DND-41 (cell line): ENCODE results near the gene EFNA4.

Source experiments
- ATAC-seq: fragments of 200-7000 bp; cut with Tn5 transposase; 3 replicates; pipeline ENCODE4 v1.9.1; 2021; ENCODE audit warnings: low read depth; ENCODE audit not compliant: insufficient read depth
- DNase-seq: peaks from one replicate; pipeline ENCODE4 v3.0.0-alpha.2; 2020
- H2AFZ ChIP-seq: 2 replicates; pipeline ENCODE4 v1.6.0; 2012; ENCODE audit warnings: low read depth, low read length
- H3K27ac ChIP-seq: 2 replicates; pipeline ENCODE4 v1.5.1; 2012; ENCODE audit warnings: low read length, inconsistent platforms
- H3K27me3 ChIP-seq: fragments of 200-600 bp; sonication (generic); 2 replicates; pipeline ENCODE4 v1.6.0; 2012; ENCODE audit warnings: low read length, mild to moderate bottlenecking, inconsistent platforms; ENCODE audit not compliant: insufficient read depth, poor library complexity
- H3K36me3 ChIP-seq: 2 replicates; pipeline ENCODE4 v1.5.1; 2012; ENCODE audit warnings: low read length, inconsistent platforms; ENCODE audit not compliant: insufficient read depth
- H3K4me1 ChIP-seq: 2 replicates; pipeline ENCODE4 v1.5.1; 2012; ENCODE audit warnings: mild to moderate bottlenecking, low read length; ENCODE audit not compliant: insufficient read depth
- H3K4me2 ChIP-seq: 2 replicates; pipeline ENCODE4 v1.6.0; 2012; ENCODE audit warnings: mild to moderate bottlenecking, moderate library complexity, low read length, inconsistent platforms; ENCODE audit not compliant: insufficient read depth
- H3K4me3 ChIP-seq, 2 experiments: fragments of 200-600 bp in 1 of 2; shearing (Covaris generic) in 1 of 2; 2 replicates each; pipeline ENCODE4 v1.5.1; 2012 to 2016; ENCODE audit warnings: inconsistent platforms in 2 of 2, low read length in 2 of 2, mild to moderate bottlenecking in 2 of 2, low read depth in 1 of 2, moderate library complexity in 1 of 2
- H3K79me2 ChIP-seq: 2 replicates; pipeline ENCODE4 v1.6.0; 2012; ENCODE audit warnings: low read length, inconsistent platforms; ENCODE audit not compliant: insufficient read depth
- H3K9ac ChIP-seq: 2 replicates; pipeline ENCODE4 v1.6.0; 2012; ENCODE audit warnings: low read depth, mild to moderate bottlenecking, inconsistent platforms, low read length, moderate library complexity
- H3K9me3 ChIP-seq: 2 replicates; pipeline ENCODE4 v1.5.1; 2012; ENCODE audit warnings: low read length, moderate library complexity, mild to moderate bottlenecking, inconsistent platforms; ENCODE audit not compliant: insufficient read depth, severe bottlenecking
- H4K20me1 ChIP-seq: 2 replicates; pipeline ENCODE4 v1.6.0; 2012; ENCODE audit warnings: low read length; ENCODE audit not compliant: insufficient read depth
- CTCF ChIP-seq: IDR thresholded peaks from 2 replicates; pipeline ENCODE4 v1.5.1; 2012; ENCODE audit warnings: borderline replicate concordance, low read length, moderate library complexity, mild to moderate bottlenecking; ENCODE audit not compliant: poor library complexity, severe bottlenecking; ENCODE audit errors: extremely low read depth
- EZH2 ChIP-seq: IDR thresholded peaks from 3 replicates; pipeline ENCODE4 v1.6.1; 2012; ENCODE audit warnings: borderline replicate concordance, low read depth, mild to moderate bottlenecking, moderate library complexity, low read length, inconsistent platforms; ENCODE audit not compliant: severe bottlenecking

Gene EFNA4

GRCh38 chr1:155107309-155108264 lies 44.0 kb downstream of the EFNA4 start:
- DNase-seq: no peak
- no peaks in the 10 kb centered on the region for H3K4me1 ChIP-seq
- H3K36me3 ChIP-seq: no peaks in the 10 kb centered on the region
- H3K9ac ChIP-seq: no peak overlapping the region
- H3K79me2 ChIP-seq: no peaks in the 10 kb centered on the region
- H2AFZ ChIP-seq: no peak overlapping the region
- H3K27me3 ChIP-seq: peaks cover 7% of the 10 kb centered on the region
- H3K9me3 ChIP-seq: no peaks in the 10 kb centered on the region
- no peaks in the 10 kb centered on the region for H4K20me1 ChIP-seq
- no peak overlapping the region for H3K4me3 ChIP-seq
- no peak for TF ChIP-seq CTCF
- no peak for ATAC-seq
- no peak overlapping the region for H3K27ac ChIP-seq
- no peak overlapping the region for H3K4me2 ChIP-seq

- Histone ChIP-seq H2AFZ (no peak overlapping the region), H3K27me3 (peaks cover 6% of the 10 kb centered on the region), H3K79me2 (no peaks in the 10 kb centered on the region), H3K36me3 (no peaks in the 10 kb centered on the region), H4K20me1 (no peaks in the 10 kb centered on the region), H3K4me1 (no peaks in the 10 kb centered on the region), H3K4me3 (no peak overlapping the region), H3K9ac (no peak overlapping the region), H3K9me3 (no peaks in the 10 kb centered on the region), H3K27ac (no peak overlapping the region), H3K4me2 (no peak overlapping the region)
- ATAC-seq (no peak), DNase-seq (no peak)
- TF ChIP-seq CTCF (no peak), EZH2 (no peak)
Measured at GRCh38 chr1:155108296-155108695, 44.8 kb downstream of the EFNA4 start.

- Histone ChIP-seq H2AFZ (no peak overlapping the region), H3K36me3 (no peaks in the 10 kb centered on the region), H3K4me3 (no peak overlapping the region), H3K9me3 (no peaks in the 10 kb centered on the region), H3K27me3 (peaks cover 6% of the 10 kb centered on the region), H3K4me2 (no peak overlapping the region), H4K20me1 (no peaks in the 10 kb centered on the region), H3K4me1 (no peaks in the 10 kb centered on the region), H3K27ac (no peak overlapping the region), H3K9ac (no peak overlapping the region), H3K79me2 (no peaks in the 10 kb centered on the region)
- ATAC-seq: no peak
- no peak for TF ChIP-seq EZH2
- TF ChIP-seq CTCF: no peak
- no peak for DNase-seq
Measured at GRCh38 chr1:155110381-155110780, 46.8 kb downstream of the EFNA4 start.
